Urothelium cell line (cell line): ENCODE measurements around the gene MCU.

Source experiments
- DNase-seq: peaks from one replicate; pipeline ENCODE4 v3.0.0; 2011; ENCODE audit warnings: low spot score, mixed read lengths
- FAIRE-seq: peaks from 2 replicates; lab custom pipeline; 2011; peaks lifted over from hg19 to GRCh38; lab: Jason Lieb, UNC

MCU gene

GRCh38 chr10:72800000-72800740 lies 108.2 kb downstream of the MCU start:
- DNase-seq (no peak), FAIRE-seq (peak; percentile 32)

DNA sequence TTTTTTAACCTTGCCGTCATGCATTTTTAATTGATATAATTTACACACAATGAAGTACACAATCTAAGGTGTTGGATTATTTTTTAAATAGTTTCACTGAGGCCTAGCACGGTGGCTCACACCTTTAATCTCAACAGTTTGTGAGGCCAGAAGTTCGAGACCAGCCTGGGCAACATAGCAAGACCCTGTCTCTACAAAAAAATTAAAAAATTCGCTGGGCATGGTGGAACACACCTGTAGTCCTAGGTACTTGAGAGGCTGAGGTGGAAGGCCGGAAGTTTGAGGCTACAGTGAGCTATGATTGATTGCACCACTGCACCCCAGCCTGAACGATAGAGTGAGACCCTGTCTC lies 108.8 kb downstream of the MCU start:
- no peak for DNase-seq
- no peak for FAIRE-seq

GRCh38 chr10:72801263-72801868 lies 109.4 kb downstream of the MCU start:
- FAIRE-seq, result no peak
- no peak for DNase-seq

DNA sequence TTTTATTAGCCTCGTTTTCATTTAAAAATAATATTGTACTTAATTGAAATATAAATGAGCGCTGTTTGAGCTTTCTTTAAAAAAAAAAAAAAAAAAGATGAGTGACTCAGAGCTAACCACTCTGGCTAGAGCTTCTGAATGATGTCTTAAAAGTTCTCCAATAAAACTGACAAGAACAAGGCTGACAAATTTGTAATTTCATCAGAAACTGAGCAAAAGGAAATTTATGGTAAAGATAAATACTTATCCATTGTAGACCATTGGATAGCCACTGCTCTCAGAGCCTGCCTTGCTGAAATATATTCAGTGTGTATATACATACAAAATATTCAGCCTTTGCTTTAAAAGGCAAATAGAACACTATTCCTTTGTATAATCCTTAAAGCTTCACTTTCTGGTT lies 110.4 kb downstream of the MCU start:
- FAIRE-seq (no peak), DNase-seq (peak; percentile 37)

DNA sequence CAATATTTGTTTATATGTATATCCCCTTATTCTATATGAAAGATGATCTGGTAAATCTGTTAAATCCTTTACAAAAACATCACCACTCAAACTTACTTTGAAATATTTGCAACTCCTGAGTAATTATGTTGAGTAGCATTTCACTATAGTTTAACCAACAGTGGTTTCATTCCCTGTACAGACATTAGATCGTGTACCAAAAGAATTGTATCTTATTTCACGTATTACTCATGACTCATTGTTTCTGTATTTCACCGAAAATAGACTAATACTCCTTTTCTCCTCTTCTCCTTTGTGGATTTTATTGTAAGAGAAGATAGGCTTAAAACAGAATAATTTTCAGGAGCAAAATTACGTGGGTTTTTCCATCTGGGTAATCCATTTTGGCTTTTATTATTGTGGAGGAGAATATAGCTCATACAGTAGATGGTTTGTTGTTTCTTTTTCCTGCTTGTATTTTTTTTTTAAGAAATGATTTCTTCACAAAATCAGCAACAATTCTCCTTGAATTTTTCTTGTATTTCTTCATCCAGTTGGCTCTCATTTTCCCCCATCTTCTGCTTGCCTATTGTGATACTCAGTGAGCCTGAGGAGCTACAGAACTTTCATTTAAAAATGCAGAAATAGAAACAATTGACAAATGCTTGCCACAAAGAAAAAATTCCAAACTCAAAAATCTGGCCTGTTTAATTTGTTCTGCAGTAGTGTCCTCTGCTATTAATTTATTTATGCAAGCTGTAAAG lies 111.0 kb downstream of the MCU start:
- DNase-seq, result peak; percentile 27
- FAIRE-seq, result no peak

- DNase-seq (no peak), FAIRE-seq (no peak)
Measured at GRCh38 chr10:72808001-72808400, 116.1 kb downstream of the MCU start.

- FAIRE-seq, result no peak
- DNase-seq, result no peak
Measured at GRCh38 chr10:72809006-72809405, 117.1 kb downstream of the MCU start.

GRCh38 chr10:72810976-72811375 lies 119.0 kb downstream of the MCU start:
- DNase-seq (no peak), FAIRE-seq (no peak)

GRCh38 chr10:72812415-72812752 lies 120.4 kb downstream of the MCU start:
- FAIRE-seq, result no peak
- no peak for DNase-seq

DNA sequence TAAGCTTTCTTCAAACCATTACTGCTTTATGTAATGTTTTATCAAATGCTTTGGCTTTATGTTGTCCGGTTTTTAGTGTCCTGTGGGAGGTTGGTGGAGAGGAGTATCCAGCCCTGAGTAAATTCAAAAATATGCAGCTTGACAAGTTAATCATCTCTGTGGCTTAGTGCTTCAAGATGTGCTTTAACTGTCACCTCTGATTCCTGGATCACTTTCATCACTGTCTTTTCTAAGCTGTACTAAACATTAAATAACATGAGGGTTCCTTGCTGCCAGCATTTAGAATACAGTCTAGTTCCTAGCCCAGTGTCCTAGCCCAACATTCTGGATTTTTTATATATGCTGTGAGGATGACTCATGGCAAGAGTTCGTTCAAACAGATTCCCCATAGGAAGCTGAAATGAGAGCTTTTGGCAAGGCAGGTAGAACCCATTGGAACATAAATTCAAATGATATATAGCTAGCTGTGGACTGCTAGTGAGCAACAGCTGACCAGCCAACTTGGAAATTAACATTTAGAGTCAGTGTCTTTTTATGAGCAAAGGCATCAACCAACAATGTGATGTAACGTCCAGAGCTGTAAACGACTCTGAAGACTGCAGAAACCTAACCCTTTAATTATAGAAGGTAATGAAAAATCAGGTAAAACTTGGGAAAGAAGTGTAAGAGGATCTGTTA lies 120.9 kb downstream of the MCU start:
- DNase-seq, result peak; percentile 31
- FAIRE-seq, result peak; percentile 72

- no peak for DNase-seq
- FAIRE-seq, result no peak
Measured at GRCh38 chr10:72814099-72814790, 122.3 kb downstream of the MCU start.

DNA sequence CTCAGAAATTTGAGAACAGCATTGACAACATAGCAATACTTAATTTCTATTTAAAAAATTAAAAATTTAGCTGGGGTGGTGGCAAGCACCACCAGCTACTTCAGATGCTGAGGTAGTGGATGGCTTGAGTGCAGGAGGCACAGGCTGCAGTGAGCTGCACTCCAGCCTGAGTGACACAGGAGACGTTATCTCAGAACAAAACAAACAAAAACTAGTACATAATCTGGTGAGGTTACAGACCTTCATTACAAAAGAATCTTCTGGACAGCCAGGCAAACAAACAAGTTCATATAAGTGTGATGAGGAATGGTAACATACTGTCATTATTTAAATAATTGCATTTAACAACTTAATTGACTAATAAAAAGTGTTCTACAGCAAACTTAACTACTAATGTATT lies 124.6 kb downstream of the MCU start:
- FAIRE-seq (no peak), DNase-seq (no peak)

- FAIRE-seq, result no peak
- no peak for DNase-seq
Measured at GRCh38 chr10:72818076-72818475, 126.1 kb downstream of the MCU start.

DNA sequence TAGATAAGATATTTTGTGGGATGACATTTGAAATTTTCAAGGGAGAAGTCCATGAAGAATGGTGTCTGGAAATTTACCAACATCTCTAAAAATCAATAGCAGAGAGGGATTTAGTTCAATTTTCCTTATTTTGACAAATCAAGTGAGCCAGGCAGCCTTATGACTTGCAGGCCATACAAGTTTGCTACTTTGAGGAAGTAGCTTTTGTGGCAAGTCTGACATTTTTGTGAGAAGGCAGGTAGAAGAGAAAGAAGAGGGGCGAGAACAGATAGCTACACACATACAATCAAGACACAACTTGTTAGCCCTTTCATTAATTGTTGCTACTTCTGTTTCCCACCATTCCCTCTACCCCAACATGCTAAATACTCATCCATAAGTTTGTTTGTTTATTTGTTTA lies 127.1 kb downstream of the MCU start:
- DNase-seq (no peak), FAIRE-seq (no peak)

DNA sequence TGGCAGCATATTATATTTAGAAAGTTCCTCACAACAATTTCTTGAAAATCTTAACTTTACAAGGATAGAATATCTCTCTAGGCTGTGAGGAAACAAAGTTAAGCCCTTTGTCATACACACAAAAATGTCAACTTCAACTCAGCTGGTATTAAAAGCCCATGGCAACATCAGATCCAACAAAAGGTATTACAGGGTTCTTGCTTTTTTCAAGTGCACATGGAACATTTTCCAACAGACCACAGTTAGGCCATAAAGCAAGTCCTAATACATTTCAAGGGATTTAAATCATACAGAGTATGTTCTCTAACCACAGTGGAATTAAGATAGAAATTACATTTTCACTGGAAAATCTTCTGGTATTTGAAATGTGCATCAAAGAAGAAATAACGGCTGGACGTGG lies 129.7 kb downstream of the MCU start:
- FAIRE-seq, result no peak
- no peak for DNase-seq

GRCh38 chr10:72822342-72822986 lies 130.5 kb downstream of the MCU start:
- DNase-seq, result no peak
- FAIRE-seq, result no peak

DNA sequence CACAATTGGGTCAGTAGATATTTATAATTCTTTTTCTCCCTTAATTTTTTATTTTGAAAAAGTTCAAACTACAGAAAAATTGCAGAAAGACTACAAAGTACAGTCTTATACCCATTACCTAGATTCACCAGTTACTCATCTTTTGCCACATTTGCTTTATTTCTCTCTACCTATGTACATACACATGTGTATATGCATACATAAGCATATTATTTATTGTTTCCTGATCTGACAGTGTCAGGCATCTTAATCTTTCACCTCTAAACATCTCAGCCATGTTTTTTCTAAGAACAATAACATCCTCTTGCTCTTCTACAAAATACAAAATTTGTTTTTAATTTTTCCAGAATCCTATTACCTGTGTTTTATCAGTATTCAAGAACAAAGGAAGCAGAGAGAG lies 133.2 kb downstream of the MCU start:
- FAIRE-seq (no peak), DNase-seq (no peak)

DNA sequence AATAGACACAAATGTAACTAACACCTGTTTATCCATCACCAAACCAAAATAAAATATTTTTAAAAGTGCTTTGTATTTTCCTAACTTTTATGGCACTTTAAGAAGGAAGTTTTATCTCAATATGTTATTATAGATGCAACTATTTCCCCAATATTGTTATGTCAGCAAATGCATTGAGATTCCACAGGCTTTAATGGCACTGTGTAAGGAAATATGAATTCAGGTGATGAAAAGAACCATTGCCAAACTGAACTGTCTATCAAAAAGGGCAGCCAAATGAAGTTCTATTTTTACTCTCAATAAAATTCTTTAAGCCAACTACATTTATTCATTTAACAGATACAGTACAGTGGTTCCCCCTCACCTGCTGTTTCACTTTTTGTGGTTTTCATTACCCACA lies 134.4 kb downstream of the MCU start:
- DNase-seq, result no peak
- no peak for FAIRE-seq

DNA sequence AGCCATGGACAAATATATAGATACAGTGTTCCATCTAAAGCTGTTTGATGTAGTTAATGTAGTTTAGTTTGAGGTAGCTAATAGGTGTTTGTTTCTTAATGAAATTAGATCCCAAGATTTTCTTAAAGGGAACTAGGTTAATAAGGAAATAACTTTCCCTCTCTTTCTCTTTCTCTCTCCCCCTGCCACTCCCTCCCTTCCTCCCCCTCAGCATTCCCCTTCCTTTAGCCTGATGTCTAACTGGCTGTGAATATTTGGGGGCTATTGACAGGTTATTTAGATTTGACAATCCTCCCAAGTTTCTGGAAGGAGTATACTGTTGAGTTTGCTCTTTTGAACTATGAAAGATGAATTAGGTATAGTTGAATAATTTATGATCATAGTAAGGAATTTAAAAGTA lies 136.4 kb downstream of the MCU start:
- FAIRE-seq (no peak), DNase-seq (no peak)

- FAIRE-seq (no peak), DNase-seq (no peak)
Measured at GRCh38 chr10:72830625-72831024, 138.7 kb downstream of the MCU start.
